NCI-H1092 treated with DMSO at 0.1 percent for 48 hours (cell line): ENCODE measurements around the gene PLEKHA1.

Experiments used
- DNase-seq: peaks from one replicate; lab custom pipeline; 2025; lab: John Stamatoyannopoulos, UW

PLEKHA1 gene

GRCh38 chr10:122379041-122379440 lies 4.5 kb downstream of the PLEKHA1 start:
- DNase-seq: no peak

- no peak for DNase-seq
Measured at GRCh38 chr10:122379537-122379936, 5.0 kb downstream of the PLEKHA1 start.

GRCh38 chr10:122380703-122381102 lies 6.2 kb downstream of the PLEKHA1 start:
- DNase-seq: no peak

GRCh38 chr10:122381680-122382079 lies 7.2 kb downstream of the PLEKHA1 start:
- DNase-seq: no peak

GRCh38 chr10:122386514-122386913 lies 12.0 kb downstream of the PLEKHA1 start:
- no peak for DNase-seq

GRCh38 chr10:122387572-122387971 lies 13.1 kb downstream of the PLEKHA1 start:
- no peak for DNase-seq

- DNase-seq: no peak
Measured at GRCh38 chr10:122388287-122388997, 13.9 kb downstream of the PLEKHA1 start.

GRCh38 chr10:122390271-122390670 lies 15.8 kb downstream of the PLEKHA1 start:
- no peak for DNase-seq

GRCh38 chr10:122390679-122391078 lies 16.2 kb downstream of the PLEKHA1 start:
- DNase-seq: no peak

GRCh38 chr10:122391875-122392274 lies 17.4 kb downstream of the PLEKHA1 start:
- no peak for DNase-seq

- no peak for DNase-seq
Measured at GRCh38 chr10:122392835-122393234, 18.3 kb downstream of the PLEKHA1 start.

GRCh38 chr10:122393288-122393687 lies 18.8 kb downstream of the PLEKHA1 start:
- DNase-seq: no peak

GRCh38 chr10:122402548-122403131 lies 28.1 kb downstream of the PLEKHA1 start:
- no peak for DNase-seq

GRCh38 chr10:122404576-122404975 lies 30.1 kb downstream of the PLEKHA1 start:
- DNase-seq: no peak

GRCh38 chr10:122407375-122408125 lies 33.0 kb downstream of the PLEKHA1 start:
- no peak for DNase-seq

- DNase-seq: no peak
Measured at GRCh38 chr10:122413327-122413726, 38.8 kb downstream of the PLEKHA1 start.

- no peak for DNase-seq
Measured at GRCh38 chr10:122417667-122418066, 43.2 kb downstream of the PLEKHA1 start.

GRCh38 chr10:122419016-122419415 lies 44.5 kb downstream of the PLEKHA1 start:
- DNase-seq: no peak

GRCh38 chr10:122419876-122420623 lies 45.5 kb downstream of the PLEKHA1 start:
- no peak for DNase-seq

- no peak for DNase-seq
Measured at GRCh38 chr10:122420624-122421007, 46.1 kb downstream of the PLEKHA1 start.

- DNase-seq: no peak
Measured at GRCh38 chr10:122421054-122421625, 46.6 kb downstream of the PLEKHA1 start.

GRCh38 chr10:122421742-122422141 lies 47.2 kb downstream of the PLEKHA1 start:
- no peak for DNase-seq
